HT1080 (cell line): ENCODE results near the gene RBM18. TPM values are rescaled to one million over a fixed set of nuclear protein-coding genes. Genes with fewer than 3 reads are reported as not detected.
A peak's percentile ranks its signal among the peaks of the same experiment; 100 is the strongest.

Source experiments
- DNase-seq: peaks from one replicate; pipeline ENCODE4 v3.0.0-alpha.2; 2015; ENCODE audit warnings: low read depth
- total RNA-seq: library from RNA; depleted of rRNA; stranded (reverse); fragments of >200 nt; shearing (Covaris generic); gene quantifications from 2 replicates; pipeline ENCODE4 v1.2.3, GENCODE V29; 2014

Gene RBM18
- total RNA-seq, 1 experiment from 2014 or later: 12.8 TPM

- no peak for DNase-seq
Measured at GRCh38 chr9:122223435-122223834, 41.2 kb downstream of the RBM18 start.

- no peak for DNase-seq
Measured at GRCh38 chr9:122222791-122223190, 41.8 kb downstream of the RBM18 start.

- no peak for DNase-seq
Measured at GRCh38 chr9:122221183-122221811, 43.3 kb downstream of the RBM18 start.

GRCh38 chr9:122220673-122221182, 43.9 kb downstream of the RBM18 start:
- DNase-seq: no peak

DNA sequence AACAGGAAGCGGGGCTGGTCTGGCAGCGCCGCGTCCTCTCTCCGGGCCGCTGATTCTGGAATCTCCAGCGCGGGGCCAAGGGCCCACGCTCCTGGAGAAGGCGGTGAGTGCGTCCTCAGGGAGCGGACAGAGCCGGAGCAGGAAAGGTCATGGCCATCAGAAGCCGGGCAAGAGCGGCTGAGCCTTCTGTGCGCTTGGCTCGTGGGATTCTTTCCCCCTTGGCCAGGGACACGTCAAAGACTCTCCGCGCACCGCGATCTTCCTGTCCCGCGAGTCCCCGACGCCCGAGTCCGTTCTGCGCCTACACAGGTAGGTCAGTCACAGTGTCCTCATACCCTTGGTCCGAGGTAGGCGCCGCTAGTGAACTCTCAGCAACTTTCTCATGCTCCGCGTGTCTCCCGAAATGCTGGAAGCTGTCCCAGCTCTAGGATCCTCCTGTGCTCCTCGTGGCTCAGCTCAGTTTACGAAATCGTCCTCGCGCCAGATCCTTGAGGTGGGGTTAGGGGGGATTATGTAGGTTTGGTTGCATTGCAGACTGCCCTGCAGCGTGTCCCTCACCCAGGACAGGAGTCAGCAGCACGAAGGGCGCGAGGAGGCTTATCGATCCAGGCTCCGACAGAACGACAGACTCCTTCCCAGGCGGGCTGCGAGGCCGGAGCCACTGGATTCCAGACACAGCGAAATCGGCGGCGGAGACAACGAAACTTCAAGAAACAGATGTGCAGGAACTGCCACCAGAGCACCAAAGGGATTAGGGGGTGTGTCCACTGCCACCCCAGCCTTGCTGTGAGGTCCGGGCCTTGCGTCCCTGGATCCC, 44.6 kb downstream of the RBM18 start:
- no peak for DNase-seq

- no peak for DNase-seq
Measured at GRCh38 chr9:122218935-122219855, 45.4 kb downstream of the RBM18 start.

- DNase-seq: peak; percentile 38
Measured at GRCh38 chr9:122218071-122218934, 46.3 kb downstream of the RBM18 start.

DNA sequence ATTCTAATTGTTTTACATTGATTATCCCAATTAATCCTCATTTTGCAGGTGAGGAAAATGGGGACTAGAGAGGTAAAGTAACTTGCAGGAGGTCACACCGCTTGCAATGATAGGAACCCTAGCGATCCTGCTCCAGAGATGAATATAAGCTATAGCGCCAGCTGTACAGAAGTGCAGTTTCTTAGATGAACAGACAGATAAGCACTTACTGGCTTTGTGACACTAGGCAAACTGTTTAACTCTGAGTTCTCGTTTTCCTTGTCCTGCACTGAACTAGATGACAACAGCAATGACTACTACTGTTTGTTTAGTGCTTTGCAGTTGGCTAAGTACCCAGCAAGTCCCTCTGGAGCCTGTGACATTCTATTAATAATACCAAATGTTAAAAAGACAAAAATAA, 47.0 kb downstream of the RBM18 start:
- no peak for DNase-seq

- DNase-seq: no peak
Measured at GRCh38 chr9:122216798-122217418, 47.7 kb downstream of the RBM18 start.

GRCh38 chr9:122216138-122216797, 48.4 kb downstream of the RBM18 start:
- DNase-seq: no peak

DNA sequence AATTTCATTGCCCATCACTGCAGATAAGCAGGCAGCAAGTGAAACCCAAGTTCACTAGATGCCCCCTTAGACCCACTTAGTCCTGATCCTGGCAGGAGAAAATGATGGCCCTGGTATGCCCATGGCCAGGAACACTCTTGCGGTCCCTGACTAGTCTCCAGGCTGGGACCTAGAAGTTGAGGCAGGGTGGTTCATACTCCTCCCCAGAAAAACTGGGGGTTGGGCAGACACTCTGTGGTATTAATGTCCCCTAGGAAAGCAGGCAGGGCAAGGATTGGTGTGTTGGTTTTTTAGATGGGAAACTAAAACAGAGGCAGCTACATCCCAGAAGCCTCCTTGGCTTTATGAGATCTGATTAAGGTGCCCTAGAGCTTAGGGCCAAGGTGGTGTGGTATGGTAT, 49.0 kb downstream of the RBM18 start:
- no peak for DNase-seq

GRCh38 chr9:122214507-122214906, 50.1 kb downstream of the RBM18 start:
- no peak for DNase-seq

- peak; percentile 58 for DNase-seq
Measured at GRCh38 chr9:122213589-122214413, 50.8 kb downstream of the RBM18 start.

GRCh38 chr9:122213102-122213588, 51.5 kb downstream of the RBM18 start:
- no peak for DNase-seq

- DNase-seq: no peak
Measured at GRCh38 chr9:122212473-122213004, 52.1 kb downstream of the RBM18 start.

- no peak for DNase-seq
Measured at GRCh38 chr9:122209451-122209850, 55.2 kb downstream of the RBM18 start.

DNA sequence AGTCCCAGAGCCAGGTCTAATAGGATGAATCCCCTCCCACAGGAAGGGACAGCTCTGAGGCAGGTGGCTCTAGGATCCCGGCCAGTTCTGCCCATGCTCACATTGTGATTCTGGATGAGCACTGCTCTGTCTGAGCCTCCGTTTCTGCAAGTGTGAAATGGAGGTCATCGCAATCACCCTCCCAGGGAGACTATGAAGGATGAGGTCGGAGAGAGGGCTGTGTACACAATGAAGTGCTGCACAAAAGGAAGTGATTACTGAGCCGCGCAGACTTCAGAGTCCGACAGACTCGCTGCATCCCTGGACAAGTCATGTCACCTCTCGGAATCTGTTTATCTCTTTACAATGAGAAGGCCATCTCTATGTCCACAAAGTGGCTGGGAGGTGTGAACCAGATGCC, 57.5 kb downstream of the RBM18 start:
- no peak for DNase-seq
